IgD-negative memory B cell (primary cell): ENCODE data around the gene CILP. TPM values are rescaled to one million over a fixed set of nuclear protein-coding genes. Genes with fewer than 3 reads are reported as not detected.
"Not testable (repeated sequence)": the region's sequence is repeated elsewhere in the genome, so short reads cannot be mapped to it uniquely, and the experiment has no call there.

Source experiments
- H3K27ac Mint-ChIP-seq, 3 donors: one replicate each; pipeline ENCODE4 v1.8.0; 2020 to 2022; ENCODE audit warnings: mild to moderate bottlenecking in 3 of 3, mixed read lengths in 3 of 3, moderate library complexity in 1 of 3
- H3K27me3 Mint-ChIP-seq: one replicate; pipeline ENCODE4 v1.8.0; 2021; ENCODE audit warnings: mixed read lengths
- H3K36me3 Mint-ChIP-seq: one replicate; pipeline ENCODE4 v1.8.0; 2020; ENCODE audit warnings: mild to moderate bottlenecking, mixed read lengths
- H3K4me1 Mint-ChIP-seq, 3 donors: one replicate each; pipeline ENCODE4 v1.8.0; 2020 to 2022; ENCODE audit warnings: mixed read lengths in 3 of 3, mild to moderate bottlenecking in 1 of 3
- H3K4me3 Mint-ChIP-seq, 4 donors: one replicate each; pipeline ENCODE4 v1.8.0; 2020 to 2022; ENCODE audit warnings: mild to moderate bottlenecking in 4 of 4, mixed read lengths in 4 of 4, moderate library complexity in 3 of 4
- H3K9me3 Mint-ChIP-seq, 3 donors: one replicate each; pipeline ENCODE4 v1.8.0; 2020 to 2021; ENCODE audit warnings: mixed read lengths in 3 of 3, mild to moderate bottlenecking in 1 of 3
- polyA plus RNA-seq: library from polyadenylated mRNA; unstranded; fragments of 300-500 nt; fragmentation: Illumina TruSeq; gene quantifications from one replicate; pipeline ENCODE4 v1.2.3, GENCODE V29; 2021

CILP gene
- polyA plus RNA-seq, 1 donor from 2014 or later: not detected

- H3K4me3 Mint-ChIP-seq: peak overlapping the region in 1 of 4 donors; percentile 66
- H3K27ac Mint-ChIP-seq: peak overlapping the region in 2 of 3 donors; percentile 14 to 54
- H3K9me3 Mint-ChIP-seq: no peaks in the 10 kb centered on the region
- no peaks in the 10 kb centered on the region for H3K36me3 Mint-ChIP-seq
- no peaks in the 10 kb centered on the region for H3K27me3 Mint-ChIP-seq
- H3K4me1 Mint-ChIP-seq: peaks cover 3 to 10% (median 4%) of the 10 kb centered on the region in 3 donors
These were observed 22.1 kb downstream of the CILP start for GRCh38 chr15:65189102-65189740.

GRCh38 chr15:65188472-65188871, 22.8 kb downstream of the CILP start:
- Mint-ChIP-seq H3K27ac (peak overlapping the region in 1 of 3 donors; percentile 14), H3K4me1 (peaks cover 9 to 14% (median 11%) of the 10 kb centered on the region in 3 donors)
- not testable (repeated sequence) for H3K9me3 Mint-ChIP-seq, H3K36me3 Mint-ChIP-seq, H3K27me3 Mint-ChIP-seq, H3K4me3 Mint-ChIP-seq

- peak within 1 kb of the TSS; percentile 80 to 97 (median 92) for H3K27ac Mint-ChIP-seq
- H3K9me3 Mint-ChIP-seq: peaks cover 0 to 2% (median 0%) of the 10 kb centered on the region in 3 donors
- H3K4me1 Mint-ChIP-seq: peaks cover 20 to 25% (median 23%) of the 10 kb centered on the region in 3 donors
- peak within 1 kb of the TSS; percentile 91 to 98 (median 96) for H3K4me3 Mint-ChIP-seq
- no peaks in the 10 kb centered on the region for H3K27me3 Mint-ChIP-seq
- no peaks in the 10 kb centered on the region for H3K36me3 Mint-ChIP-seq
These were observed 26.2 kb downstream of the CILP start, which contains the start of gene CLPX for GRCh38 chr15:65184868-65185717. Gene CLPX (minus strand): TSS chr15:65185342. CDS start chr15:65185153, 189 bp downstream.

- H3K4me1 Mint-ChIP-seq: peaks cover 22 to 27% (median 25%) of the 10 kb centered on the region in 3 donors
- H3K36me3 Mint-ChIP-seq: no peaks in the 10 kb centered on the region
- H3K27ac Mint-ChIP-seq: peak overlapping the region; percentile 80 to 97 (median 92)
- no peaks in the 10 kb centered on the region for H3K27me3 Mint-ChIP-seq
- peak overlapping the region; percentile 91 to 98 (median 96) for H3K4me3 Mint-ChIP-seq
- H3K9me3 Mint-ChIP-seq: peaks cover 0 to 2% (median 0%) of the 10 kb centered on the region in 3 donors
These were observed 26.9 kb downstream of the CILP start for GRCh38 chr15:65184305-65184867.

GRCh38 chr15:65183865-65184159, 27.5 kb downstream of the CILP start:
- Mint-ChIP-seq H3K9me3 (peaks cover 0 to 2% (median 0%) of the 10 kb centered on the region in 3 donors), H3K27ac (peak overlapping the region; percentile 80 to 97 (median 92)), H3K36me3 (no peaks in the 10 kb centered on the region), H3K27me3 (no peaks in the 10 kb centered on the region), H3K4me1 (peaks cover 22 to 25% (median 25%) of the 10 kb centered on the region in 3 donors), H3K4me3 (peak overlapping the region; percentile 91 to 98 (median 96))

GRCh38 chr15:65182538-65182937, 28.7 kb downstream of the CILP start:
- Mint-ChIP-seq H3K4me1 (peaks cover 22 to 25% (median 25%) of the 10 kb centered on the region in 3 donors), H3K27me3 (no peaks in the 10 kb centered on the region), H3K4me3 (peak overlapping the region; percentile 91 to 98 (median 94)), H3K9me3 (peaks cover 0 to 2% (median 0%) of the 10 kb centered on the region in 3 donors), H3K36me3 (no peaks in the 10 kb centered on the region), H3K27ac (peak overlapping the region; percentile 78 to 83 (median 80))

GRCh38 chr15:65181582-65182353, 29.5 kb downstream of the CILP start:
- not testable (repeated sequence) for H3K9me3 Mint-ChIP-seq, H3K36me3 Mint-ChIP-seq, H3K27me3 Mint-ChIP-seq
- peak overlapping the region in 1 of 4 donors; percentile 83 for H3K4me3 Mint-ChIP-seq
- peak overlapping the region in 1 of 3 donors; percentile 83 for H3K27ac Mint-ChIP-seq
- H3K4me1 Mint-ChIP-seq: peaks cover 22 to 25% (median 25%) of the 10 kb centered on the region in 3 donors

GRCh38 chr15:65180167-65180566, 31.1 kb downstream of the CILP start:
- no peaks in the 10 kb centered on the region for H3K36me3 Mint-ChIP-seq
- no peak overlapping the region for H3K4me3 Mint-ChIP-seq

GRCh38 chr15:65177901-65178300, 33.4 kb downstream of the CILP start:
- Mint-ChIP-seq H3K4me3 (no peak overlapping the region), H3K27me3 (no peaks in the 10 kb centered on the region), H3K36me3 (no peaks in the 10 kb centered on the region), H3K9me3 (no peaks in the 10 kb centered on the region), H3K27ac (no peak overlapping the region), H3K4me1 (peaks cover 8 to 22% (median 15%) of the 10 kb centered on the region in 3 donors)

More at GRCh38 chr15:65180167-65180566, 31.1 kb downstream of the CILP start:
- no peaks in the 10 kb centered on the region for H3K27me3 Mint-ChIP-seq
- peaks cover 18 to 27% (median 25%) of the 10 kb centered on the region in 3 donors for H3K4me1 Mint-ChIP-seq
- peaks cover 0 to 2% (median 0%) of the 10 kb centered on the region in 3 donors for H3K9me3 Mint-ChIP-seq
- no peak overlapping the region for H3K27ac Mint-ChIP-seq

GRCh38 chr15:65176056-65176455, 35.2 kb downstream of the CILP start:
- Mint-ChIP-seq H3K4me3 (no peak overlapping the region), H3K36me3 (no peaks in the 10 kb centered on the region), H3K27me3 (no peaks in the 10 kb centered on the region), H3K4me1 (peaks cover 7 to 19% (median 9%) of the 10 kb centered on the region in 3 donors), H3K27ac (no peak overlapping the region), H3K9me3 (no peaks in the 10 kb centered on the region)

- no peak overlapping the region for H3K4me3 Mint-ChIP-seq
- H3K9me3 Mint-ChIP-seq: no peaks in the 10 kb centered on the region
- peaks cover 7 to 18% (median 9%) of the 10 kb centered on the region in 3 donors for H3K4me1 Mint-ChIP-seq
- no peaks in the 10 kb centered on the region for H3K27me3 Mint-ChIP-seq
- no peaks in the 10 kb centered on the region for H3K36me3 Mint-ChIP-seq
- H3K27ac Mint-ChIP-seq: no peak overlapping the region
These were observed 35.8 kb downstream of the CILP start for GRCh38 chr15:65175511-65175910.

GRCh38 chr15:65174509-65174908, 36.8 kb downstream of the CILP start:
- no peak overlapping the region for H3K4me3 Mint-ChIP-seq
- peaks cover 4 to 14% (median 5%) of the 10 kb centered on the region in 3 donors for H3K4me1 Mint-ChIP-seq
- H3K27ac Mint-ChIP-seq: no peak overlapping the region
- no peaks in the 10 kb centered on the region for H3K9me3 Mint-ChIP-seq
- no peaks in the 10 kb centered on the region for H3K36me3 Mint-ChIP-seq
- H3K27me3 Mint-ChIP-seq: no peaks in the 10 kb centered on the region

- no peaks in the 10 kb centered on the region for H3K9me3 Mint-ChIP-seq
- H3K4me3 Mint-ChIP-seq: no peak overlapping the region
- no peaks in the 10 kb centered on the region for H3K27me3 Mint-ChIP-seq
- no peaks in the 10 kb centered on the region for H3K36me3 Mint-ChIP-seq
- peak overlapping the region in 1 of 3 donors; percentile 41 for H3K27ac Mint-ChIP-seq
- H3K4me1 Mint-ChIP-seq: peaks cover 4 to 14% (median 5%) of the 10 kb centered on the region in 3 donors
These were observed 38.7 kb downstream of the CILP start for GRCh38 chr15:65172531-65172930.

- H3K27me3 Mint-ChIP-seq: no peaks in the 10 kb centered on the region
- no peaks in the 10 kb centered on the region for H3K36me3 Mint-ChIP-seq
- no peak overlapping the region for H3K4me3 Mint-ChIP-seq
- H3K4me1 Mint-ChIP-seq: peaks cover 4 to 14% (median 5%) of the 10 kb centered on the region in 3 donors
- H3K27ac Mint-ChIP-seq: no peak overlapping the region
- no peaks in the 10 kb centered on the region for H3K9me3 Mint-ChIP-seq
These were observed 39.8 kb downstream of the CILP start for GRCh38 chr15:65171428-65171827.
